Right cardiac atrium (tissue), 5 donors: ENCODE results near the gene AGBL4. TPM values are rescaled to one million over a fixed set of nuclear protein-coding genes. Genes with fewer than 3 reads are reported as not detected.

ENCODE experiments used
- ATAC-seq, 2 donors: fragments of 200-7000 bp; cut with Tn5 transposase; one replicate each; pipeline versions ENCODE4 v1.8.0 to v1.9.1; 2020; ENCODE audit warnings: moderate library complexity in 2 of 2, mild to moderate bottlenecking in 1 of 2
- DNase-seq, 3 donors: peaks; one replicate each; pipeline ENCODE4 v3.0.0-alpha.2; 2020
- H3K27ac ChIP-seq: one replicate; pipeline ENCODE4 v1.5.1; 2013; ENCODE audit warnings: mild to moderate bottlenecking, low read length, control low read depth, moderate library complexity
- H3K27me3 ChIP-seq: one replicate; pipeline ENCODE4 v1.6.1; 2013; ENCODE audit not compliant: control insufficient read depth, insufficient read depth
- H3K4me1 ChIP-seq: one replicate; pipeline ENCODE4 v1.6.1; 2013; ENCODE audit warnings: low read length; ENCODE audit not compliant: control insufficient read depth, insufficient read depth
- H3K4me3 ChIP-seq: one replicate; pipeline ENCODE4 v1.5.1; 2013; ENCODE audit warnings: low read length, control low read depth
- H3K9me3 ChIP-seq: one replicate; pipeline ENCODE4 v1.6.1; 2013; ENCODE audit warnings: low read length; ENCODE audit not compliant: control insufficient read depth
- WGBS: extraction: QIAGEN DNeasy Blood & Tissue Kit; methylation state at CpG from one replicate; pipeline ENCODE4 v1.1.7; 2013; 5-methylcytosine and 5-hydroxymethylcytosine counted together
- intact Hi-C, 4 donors: fragments of 100-400 bp; cut with DNase I; formaldehyde crosslinking; loops; one replicate each; pipeline versions ENCODE4 v1.11.0 to v1.14.0; 2022 to 2023
- polyA plus RNA-seq: library from polyadenylated mRNA; stranded (reverse); fragments of 200-250 nt; gene quantifications from one replicate; pipeline ENCODE4 v1.2.3, GENCODE V29; 2013
- total RNA-seq, 4 donors: library from RNA; stranded (reverse); fragmentation: NEBNext Ultra II Directional; extraction: Animal tissue kit (Norgen Biotek cat#: 25700); gene quantifications; one replicate each; pipeline ENCODE4 v1.2.1, GENCODE V29; 2021
- donor health status: healthy with polysubstance abuse.
- donor health status: DM: no; HTN: yes; CAD: no.
- donor health status: DM: no; HTN: no; CAD: no.
- donor health status: DM: no; HTN: yes; CAD: no; lungs with severe emphysema.
- donor health status: DM: yes; HTN: yes; CAD: no.

Gene AGBL4
- total and polyA plus RNA-seq, 5 donors = 1.1 to 4.3 (median 4.0) TPM

- peak in 1 of 3 donors; percentile 28 for DNase-seq
- Histone ChIP-seq H3K4me3 (no peak overlapping the region), H3K27me3 (no peaks in the 10 kb centered on the region), H3K4me1 (no peaks in the 10 kb centered on the region), H3K9me3 (no peaks in the 10 kb centered on the region), H3K27ac (no peak overlapping the region)
- 43% methylated on average over 1 of the region's 1 CpG for WGBS
- intact Hi-C loops = no loop called here
- peak in 1 of 2 donors; percentile 34 for ATAC-seq
Measured at GRCh38 chr1:49229555-49229954, 794.2 kb downstream of the AGBL4 start.

GRCh38 chr1:49226758-49227157 lies 797.0 kb downstream of the AGBL4 start:
- H3K9me3 ChIP-seq = no peaks in the 10 kb centered on the region
- WGBS = 5% methylated on average over 1 of the region's 1 CpG
- no peak overlapping the region for H3K27ac ChIP-seq
- DNase-seq = no peak
- H3K4me3 ChIP-seq = no peak overlapping the region
- no peaks in the 10 kb centered on the region for H3K4me1 ChIP-seq
- H3K27me3 ChIP-seq = no peaks in the 10 kb centered on the region
- ATAC-seq = no peak
- intact Hi-C loops = no loop called here

DNA sequence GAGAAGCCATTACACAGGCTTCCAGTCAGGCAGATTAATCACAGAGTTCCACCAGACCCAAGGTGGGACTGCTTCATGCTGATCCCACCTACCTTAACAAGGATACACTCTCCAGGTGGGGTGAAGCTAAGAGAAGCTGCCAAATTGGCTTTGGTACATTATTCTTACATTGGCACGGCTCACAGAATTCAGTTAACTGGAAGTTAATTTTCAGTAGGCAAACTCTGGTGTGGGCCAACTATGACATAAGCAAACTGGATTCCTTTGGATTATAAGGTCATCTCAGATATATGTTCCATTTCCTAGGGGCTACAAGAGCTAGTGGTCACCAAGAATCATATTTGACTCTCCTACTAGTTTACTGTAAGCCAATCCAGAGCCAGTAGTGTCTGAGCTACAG lies 798.3 kb downstream of the AGBL4 start:
- ATAC-seq (no peak), DNase-seq (no peak)
- 76% methylated on average over 1 of the region's 1 CpG for WGBS
- H3K4me3 ChIP-seq = no peak overlapping the region
- H3K27ac ChIP-seq = no peak overlapping the region
- intact Hi-C loops = no loop called here
- H3K27me3 ChIP-seq = no peaks in the 10 kb centered on the region
- H3K4me1 ChIP-seq = no peaks in the 10 kb centered on the region
- no peaks in the 10 kb centered on the region for H3K9me3 ChIP-seq

- WGBS = 58% methylated on average over 4 of the region's 4 CpGs
- no peak for ATAC-seq
- DNase-seq = no peak
- Histone ChIP-seq H3K9me3 (no peaks in the 10 kb centered on the region), H3K27ac (no peak overlapping the region), H3K4me1 (no peaks in the 10 kb centered on the region), H3K27me3 (no peaks in the 10 kb centered on the region), H3K4me3 (no peak overlapping the region)
- intact Hi-C loops = no loop called here
Measured at GRCh38 chr1:49213301-49213700, 810.5 kb downstream of the AGBL4 start.

DNA sequence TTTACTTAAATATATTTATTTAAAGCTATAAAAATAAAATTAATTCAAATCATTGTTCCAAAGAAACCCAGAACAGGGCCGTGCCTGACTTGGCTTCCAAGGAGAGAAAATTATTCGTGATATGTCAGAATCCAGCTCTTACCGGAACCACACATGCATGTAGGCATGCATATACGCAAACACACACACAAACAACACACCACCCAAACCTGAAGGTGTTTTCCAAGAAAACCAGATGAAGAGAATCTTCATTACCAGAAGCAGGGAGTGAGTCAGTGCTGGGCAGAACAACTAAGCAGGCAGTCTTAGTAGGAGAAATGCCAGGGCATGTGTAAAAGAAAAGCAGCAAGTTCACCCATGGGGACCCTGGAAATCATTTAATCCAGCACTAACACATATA lies 815.0 kb downstream of the AGBL4 start:
- Histone ChIP-seq H3K4me1 (no peaks in the 10 kb centered on the region), H3K9me3 (no peaks in the 10 kb centered on the region), H3K4me3 (no peak overlapping the region), H3K27ac (no peak overlapping the region), H3K27me3 (no peaks in the 10 kb centered on the region)
- intact Hi-C loops = no loop called here
- DNase-seq = no peak
- ATAC-seq = no peak
- WGBS = 90% methylated on average over 4 of the region's 4 CpGs

DNA sequence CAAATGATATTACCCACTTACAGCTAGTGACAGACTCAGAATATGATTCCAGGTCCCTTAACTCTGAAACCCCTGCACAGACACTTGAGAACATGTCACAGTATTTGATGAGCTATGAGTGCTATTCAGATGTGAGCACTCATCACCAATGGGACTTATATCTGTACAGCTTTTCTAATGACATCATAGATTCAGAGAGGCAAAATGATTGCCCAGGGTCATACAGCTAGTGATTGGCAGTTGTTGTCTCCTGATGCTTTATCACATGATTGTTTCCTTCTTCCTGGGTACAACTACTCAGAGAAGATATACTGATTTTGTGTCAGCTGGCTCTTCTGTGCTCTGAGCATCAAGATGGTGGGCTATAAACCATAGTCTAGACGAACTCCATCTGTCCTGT lies 819.0 kb downstream of the AGBL4 start:
- DNase-seq (no peak), ATAC-seq (no peak)
- Histone ChIP-seq H3K9me3 (no peaks in the 10 kb centered on the region), H3K4me1 (no peaks in the 10 kb centered on the region), H3K27ac (no peak overlapping the region), H3K4me3 (no peak overlapping the region), H3K27me3 (no peaks in the 10 kb centered on the region)
- WGBS = 42% methylated on average over 1 of the region's 1 CpG
- intact Hi-C loops = no loop called here

- Histone ChIP-seq H3K27ac (no peak overlapping the region), H3K9me3 (no peaks in the 10 kb centered on the region), H3K4me1 (no peaks in the 10 kb centered on the region), H3K27me3 (no peaks in the 10 kb centered on the region), H3K4me3 (no peak overlapping the region)
- intact Hi-C loops = no loop called here
- DNase-seq (no peak), ATAC-seq (no peak)
- WGBS = 31% methylated on average over 1 of the region's 1 CpG
Measured at GRCh38 chr1:49200738-49201137, 823.0 kb downstream of the AGBL4 start.

- intact Hi-C loops = no loop called here
- DNase-seq = no peak
- no peak overlapping the region for H3K4me3 ChIP-seq
- H3K27me3 ChIP-seq = no peaks in the 10 kb centered on the region
- ATAC-seq = no peak
- no peaks in the 10 kb centered on the region for H3K4me1 ChIP-seq
- no peak overlapping the region for H3K27ac ChIP-seq
- H3K9me3 ChIP-seq = no peaks in the 10 kb centered on the region
Measured at GRCh38 chr1:49199564-49199963, 824.2 kb downstream of the AGBL4 start.

DNA sequence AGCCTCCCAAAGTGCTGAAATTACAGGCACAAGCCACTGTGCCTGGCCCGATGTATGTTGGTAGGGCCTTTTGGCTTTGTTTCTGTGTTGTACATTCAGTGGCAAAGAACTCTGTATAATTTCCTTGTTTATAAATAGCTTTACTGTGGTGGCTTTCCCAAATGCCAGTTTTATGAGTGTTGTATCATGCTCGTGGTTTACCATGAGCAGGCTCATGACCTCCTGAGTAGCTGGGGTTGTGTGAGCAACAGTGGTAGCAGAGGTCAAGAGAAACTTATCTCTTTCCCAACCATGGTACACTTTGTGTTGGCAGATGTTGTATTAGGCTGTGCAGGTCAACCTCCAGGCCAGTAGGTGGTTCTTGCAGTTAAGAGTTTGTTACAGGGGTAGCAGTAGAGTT lies 826.7 kb downstream of the AGBL4 start:
- DNase-seq = no peak
- Histone ChIP-seq H3K27me3 (no peaks in the 10 kb centered on the region), H3K4me1 (no peaks in the 10 kb centered on the region), H3K9me3 (no peaks in the 10 kb centered on the region), H3K4me3 (no peak overlapping the region), H3K27ac (no peak overlapping the region)
- intact Hi-C loops = no loop called here
- no peak for ATAC-seq
- WGBS = 75% methylated on average over 2 of the region's 2 CpGs

DNA sequence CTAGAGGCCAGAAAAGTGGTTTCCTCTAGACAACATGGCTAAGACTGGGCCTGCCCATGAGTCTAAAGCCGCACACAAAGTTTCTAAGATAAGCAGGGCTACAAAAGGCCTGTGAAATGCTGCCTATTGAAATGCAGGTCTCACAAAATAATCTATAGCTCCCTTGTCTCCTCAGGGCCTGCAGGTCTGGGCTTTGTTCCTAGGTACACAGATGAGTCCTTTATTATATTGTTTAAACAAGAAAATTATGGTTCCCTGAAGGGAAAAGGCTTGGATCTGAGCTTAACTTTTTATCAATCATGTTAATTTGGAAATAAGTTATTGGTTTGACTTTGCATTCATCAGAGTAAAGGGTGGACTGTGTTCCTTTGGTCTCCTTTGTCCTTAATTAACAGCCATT lies 833.6 kb downstream of the AGBL4 start:
- no peak overlapping the region for H3K27ac ChIP-seq
- no peaks in the 10 kb centered on the region for H3K4me1 ChIP-seq
- no peaks in the 10 kb centered on the region for H3K9me3 ChIP-seq
- intact Hi-C loops = no loop called here
- H3K27me3 ChIP-seq = no peaks in the 10 kb centered on the region
- no peak overlapping the region for H3K4me3 ChIP-seq
- DNase-seq (no peak), ATAC-seq (no peak)
- WGBS = 77% methylated on average over 1 of the region's 1 CpG

GRCh38 chr1:49187056-49187455 lies 836.7 kb downstream of the AGBL4 start:
- H3K27ac ChIP-seq = no peak overlapping the region
- 82% methylated on average over 3 of the region's 3 CpGs for WGBS
- ATAC-seq = no peak
- no peaks in the 10 kb centered on the region for H3K27me3 ChIP-seq
- no peak overlapping the region for H3K4me3 ChIP-seq
- intact Hi-C loops = no loop called here
- no peak for DNase-seq
- no peaks in the 10 kb centered on the region for H3K4me1 ChIP-seq
- no peaks in the 10 kb centered on the region for H3K9me3 ChIP-seq

DNA sequence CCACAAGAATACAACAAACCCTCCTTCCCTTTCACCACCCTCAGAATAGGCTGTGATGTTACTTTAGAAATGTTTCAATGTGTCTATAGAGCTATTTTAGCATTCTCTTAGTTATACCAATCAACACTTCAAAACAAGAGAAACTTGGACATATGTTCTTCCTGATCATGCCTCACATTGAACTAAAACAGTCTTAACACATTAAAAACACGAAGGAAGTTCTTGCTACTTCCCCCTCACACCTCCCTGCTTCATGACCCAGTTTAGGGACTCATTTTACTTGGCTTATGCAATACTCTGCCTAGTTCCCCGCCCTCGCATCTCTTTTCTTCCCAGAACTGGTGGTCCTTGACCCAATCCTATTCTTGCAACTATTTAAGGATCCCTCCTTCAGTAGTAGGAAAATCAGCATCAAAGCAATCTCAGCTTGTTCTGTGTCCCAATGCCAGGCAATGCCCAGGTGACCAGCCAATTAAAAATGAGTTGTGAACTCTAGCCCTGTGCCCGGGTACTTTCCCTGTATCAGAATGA lies 838.2 kb downstream of the AGBL4 start:
- intact Hi-C loops = no loop called here
- 79% methylated on average over 4 of the region's 4 CpGs for WGBS
- no peaks in the 10 kb centered on the region for H3K27me3 ChIP-seq
- H3K9me3 ChIP-seq = no peaks in the 10 kb centered on the region
- ATAC-seq (no peak), DNase-seq (no peak)
- H3K4me3 ChIP-seq = no peak overlapping the region
- H3K4me1 ChIP-seq = no peaks in the 10 kb centered on the region
- no peak overlapping the region for H3K27ac ChIP-seq
